Lower leg skin (tissue), 4 donors: Measurements from ENCODE around the gene CDYL2. TPM values are rescaled to one million over a fixed set of nuclear protein-coding genes. Genes with fewer than 3 reads are reported as not detected.
"Not testable (repeated sequence)": the region's sequence is repeated elsewhere in the genome, so short reads cannot be mapped to it uniquely, and the experiment has no call there.

Experiments
- DNase-seq, 2 donors: peaks; one replicate each; pipeline ENCODE4 v3.0.0-alpha.2; 2019; ENCODE audit warnings: low spot score in 2 of 2
- H3K4me3 ChIP-seq: fragments of 200-600 bp; sonication (generic); 2 replicates; pipeline ENCODE4 v1.5.1; 2017; ENCODE audit warnings: mild to moderate bottlenecking, low read depth; ENCODE audit not compliant: poor library complexity, severe bottlenecking
- CTCF ChIP-seq, 3 donors: fragments of 450-650 bp; IDR thresholded peaks; one replicate each; pipeline ENCODE4 v1.5.1; 2016; ENCODE audit warnings: antibody characterized with exemption in 3 of 3, mild to moderate bottlenecking in 3 of 3, moderate library complexity in 2 of 3
- POLR2A ChIP-seq, 2 donors: fragments of 450-650 bp; IDR thresholded peaks; one replicate each; pipeline ENCODE4 v1.6.1; 2016 to 2017; ENCODE audit warnings: antibody characterized with exemption in 2 of 2, mild to moderate bottlenecking in 1 of 2, moderate library complexity in 1 of 2
- WGBS, 2 donors: methylation state at CpG; one replicate each; pipeline ENCODE4 v1.1.5; 2018; 5-methylcytosine and 5-hydroxymethylcytosine counted together
- intact Hi-C: fragments of 100-400 bp; cut with DNase I; formaldehyde crosslinking; loops from one replicate; pipeline ENCODE4 v1.15.0; 2023; ENCODE audit warnings: low total_unique reads
- total RNA-seq, 4 donors: library from RNA; depleted of rRNA; stranded (reverse); fragments of >200 nt; gene quantifications; one replicate each; pipeline ENCODE4 v1.1.0, GENCODE V29; 2016

Gene CDYL2
- total RNA-seq, 4 donors from 2014 or later, result 1.3 to 1.9 (median 1.7) TPM

- no peak for DNase-seq
- intact Hi-C loops, result no loop called here
- no peak overlapping the region for H3K4me3 ChIP-seq
- 95 to 96% methylated on average over 1 of the region's 1 CpG for WGBS, 2 donors
- TF ChIP-seq CTCF (IDR thresholded peaks at IDR 0.05) (no peak), POLR2A (IDR thresholded peaks at IDR 0.05) (no peak)
These were observed 144.5 kb downstream of the CDYL2 start for GRCh38 chr16:80659865-80660264.

GRCh38 chr16:80656711-80657150 is 147.7 kb downstream of the CDYL2 start:
- TF ChIP-seq POLR2A (IDR thresholded peaks at IDR 0.05), result no peak
- no peak for TF ChIP-seq CTCF (IDR thresholded peaks at IDR 0.05)
- WGBS, 2 donors, result 55 to 57% methylated on average over 8 of the region's 8 CpGs
- no peak overlapping the region for H3K4me3 ChIP-seq
- intact Hi-C loops, result no loop called here
- DNase-seq, result no peak

- intact Hi-C loops, result no loop called here
- TF ChIP-seq CTCF (IDR thresholded peaks at IDR 0.05) (no peak), POLR2A (IDR thresholded peaks at IDR 0.05) (no peak)
- no peak for DNase-seq
- WGBS, 2 donors, result 80 to 84% methylated on average over 4 of the region's 4 CpGs
- no peak overlapping the region for H3K4me3 ChIP-seq
These were observed 148.2 kb downstream of the CDYL2 start for GRCh38 chr16:80656161-80656560.

- H3K4me3 ChIP-seq, result no peak overlapping the region
- DNase-seq, result no peak
- TF ChIP-seq POLR2A (IDR thresholded peaks at IDR 0.05), result no peak
- no peak for TF ChIP-seq CTCF (IDR thresholded peaks at IDR 0.05)
- intact Hi-C loops, result no loop called here
- 87 to 89% methylated on average over 9 of the region's 9 CpGs for WGBS, 2 donors
These were observed 148.6 kb downstream of the CDYL2 start for GRCh38 chr16:80655751-80656150.

GRCh38 chr16:80654094-80654862 is 150.1 kb downstream of the CDYL2 start:
- 95% methylated on average over 14 of the region's 14 CpGs for WGBS, 2 donors
- H3K4me3 ChIP-seq, result no peak overlapping the region
- TF ChIP-seq POLR2A (IDR thresholded peaks at IDR 0.05), result no peak
- no peak for TF ChIP-seq CTCF (IDR thresholded peaks at IDR 0.05)
- intact Hi-C loops, result no loop called here
- DNase-seq, result no peak

GRCh38 chr16:80652441-80652840 is 152.0 kb downstream of the CDYL2 start:
- TF ChIP-seq POLR2A (IDR thresholded peaks at IDR 0.05) (no peak), CTCF (IDR thresholded peaks at IDR 0.05) (no peak)
- no peak for DNase-seq
- intact Hi-C loops, result no loop called here
- H3K4me3 ChIP-seq, result no peak overlapping the region
- 76 to 83% methylated on average over 5 of the region's 5 CpGs for WGBS, 2 donors

GRCh38 chr16:80650281-80650680 is 154.1 kb downstream of the CDYL2 start:
- WGBS, 2 donors, result 83 to 84% methylated on average over 1 of the region's 1 CpG
- H3K4me3 ChIP-seq, intact Hi-C loops, DNase-seq: not testable (repeated sequence)
